GDM1 (cell line): ENCODE data around the gene CENPP.
"Not testable (repeated sequence)": the region's sequence is repeated elsewhere in the genome, so short reads cannot be mapped to it uniquely, and the experiment has no call there.

Source experiments
- DNase-seq: peaks from one replicate; lab custom pipeline; 2025; lab: John Stamatoyannopoulos, UW

Gene CENPP

GRCh38 chr9:92616199-92616641, 290.5 kb downstream of the CENPP start:
- no peak for DNase-seq

GRCh38 chr9:92616655-92617111, 290.9 kb downstream of the CENPP start:
- no peak for DNase-seq

- DNase-seq, result no peak
These were observed 291.6 kb downstream of the CENPP start for GRCh38 chr9:92617195-92617813.

GRCh38 chr9:92617951-92618510, 292.3 kb downstream of the CENPP start:
- DNase-seq, result no peak

GRCh38 chr9:92618633-92619225, 293.0 kb downstream of the CENPP start:
- no peak for DNase-seq

- DNase-seq, result no peak
These were observed 294.0 kb downstream of the CENPP start for GRCh38 chr9:92619601-92620300.

DNA sequence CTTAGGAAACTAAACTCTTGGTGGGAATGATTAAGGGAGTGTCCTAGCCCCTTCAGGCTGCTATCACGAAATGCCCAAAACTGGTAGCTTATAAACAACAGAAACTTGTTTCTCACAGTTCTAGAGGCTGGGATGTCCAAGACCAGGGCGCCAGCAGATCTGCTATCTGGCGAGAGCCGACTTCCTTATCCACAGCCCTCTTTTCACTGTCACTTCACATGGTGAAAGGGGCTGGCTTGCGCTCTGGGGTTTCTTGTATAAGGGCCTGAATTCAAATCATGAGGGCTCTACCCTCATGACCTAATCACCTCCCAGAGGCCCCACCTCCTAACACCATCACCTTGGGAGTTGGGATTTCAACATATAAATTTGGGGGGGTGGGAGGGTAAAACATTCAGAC, 295.1 kb downstream of the CENPP start:
- DNase-seq, result no peak

DNA sequence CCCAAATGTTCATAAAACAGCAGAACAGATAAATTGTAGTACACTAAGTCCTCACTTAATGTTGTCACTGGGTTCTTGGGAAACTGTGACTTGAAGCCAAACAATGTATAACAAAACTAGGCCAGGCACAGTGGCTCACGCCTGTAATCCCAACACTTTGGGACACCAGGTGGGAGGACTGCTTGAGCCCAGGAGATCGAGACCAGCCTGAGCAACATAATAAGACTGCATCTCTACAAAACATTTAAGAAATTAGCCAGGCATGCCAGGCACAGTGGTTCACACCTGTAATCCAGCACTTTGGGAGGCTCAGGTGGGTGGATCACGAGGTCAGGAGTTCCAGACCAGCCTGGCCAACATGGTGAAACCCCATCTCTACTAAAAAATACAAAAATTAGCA, 298.2 kb downstream of the CENPP start:
- not testable (repeated sequence) for DNase-seq

DNA sequence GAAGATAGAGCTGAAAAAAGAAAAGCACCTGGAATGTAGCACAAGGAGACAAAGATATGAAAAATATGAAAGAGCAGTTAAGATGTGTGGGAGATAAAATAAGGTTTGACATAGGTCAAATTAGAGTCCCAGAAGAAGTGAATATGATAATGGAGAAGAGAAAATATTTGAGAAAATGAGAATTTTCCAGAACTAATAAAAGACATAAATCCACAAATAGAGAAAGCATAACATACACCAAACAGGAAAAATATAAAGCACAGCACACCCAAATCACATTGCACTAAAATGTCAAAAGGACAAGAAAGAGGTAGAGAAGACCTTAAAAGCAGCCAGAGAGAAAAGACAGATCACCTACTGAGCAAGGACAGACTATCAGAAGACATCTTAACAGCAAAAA, 300.7 kb downstream of the CENPP start:
- DNase-seq, result no peak

- DNase-seq, result no peak
These were observed 301.9 kb downstream of the CENPP start for GRCh38 chr9:92627651-92628050.

DNA sequence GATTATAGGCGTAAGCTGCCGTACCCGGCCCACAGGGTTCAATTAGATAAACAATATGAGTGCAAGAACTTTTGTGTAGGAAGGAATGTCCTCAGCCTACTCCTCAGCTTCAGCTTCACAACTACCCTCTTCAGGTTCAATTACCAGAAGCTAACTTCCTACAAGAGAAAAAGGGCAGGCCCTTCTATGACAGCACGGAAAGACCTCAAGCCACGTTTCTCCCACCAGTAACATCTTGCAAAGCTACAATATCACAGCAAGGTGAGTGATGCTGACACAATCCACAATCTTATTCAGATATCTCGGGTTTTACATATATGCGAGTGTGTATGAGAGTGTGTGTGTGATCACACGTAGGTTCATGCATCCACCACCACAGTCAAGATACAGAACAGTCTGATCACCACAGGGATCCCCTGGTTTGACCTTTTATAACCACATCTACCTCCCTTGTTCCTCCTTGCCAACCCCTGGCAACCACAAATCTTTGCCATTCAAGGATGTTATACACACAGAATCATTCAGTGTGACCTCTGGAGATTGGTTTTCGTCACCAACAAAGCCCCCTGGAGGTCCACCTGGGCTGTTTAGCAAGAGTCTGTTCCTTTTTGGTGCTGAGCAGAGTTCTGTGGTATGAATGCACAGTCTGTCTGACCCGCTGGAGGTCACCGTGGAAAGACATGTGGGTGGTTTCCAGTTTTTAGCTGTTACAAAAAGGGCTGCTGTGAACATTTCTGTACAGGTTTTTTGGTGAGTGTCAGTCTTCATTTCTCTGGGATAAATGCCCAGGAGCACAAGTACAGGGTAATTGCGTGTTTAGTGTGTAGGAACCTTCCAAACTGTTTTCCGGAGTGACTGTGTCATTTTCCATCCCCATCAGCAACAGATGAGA, 305.9 kb downstream of the CENPP start:
- DNase-seq, result no peak

DNA sequence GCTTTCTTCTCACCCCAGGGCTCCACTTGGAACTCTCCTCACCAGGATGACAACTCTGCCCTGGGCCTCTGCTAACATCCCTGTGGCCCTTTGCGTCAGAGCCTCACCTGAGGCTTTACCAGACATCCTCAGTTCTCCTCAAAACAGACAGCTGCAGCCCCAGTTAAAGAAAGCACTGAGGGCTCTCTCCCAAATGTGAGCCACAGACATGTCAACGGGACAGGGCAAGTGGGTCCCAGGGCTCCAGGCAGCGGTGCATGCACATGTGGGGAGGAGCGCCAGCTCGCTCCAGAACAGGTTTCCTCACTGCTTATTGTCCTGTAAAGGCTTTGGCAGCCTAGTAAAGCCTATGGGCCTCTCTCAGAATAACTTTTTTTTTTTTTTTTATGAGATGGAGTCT, 306.9 kb downstream of the CENPP start:
- no peak for DNase-seq

DNA sequence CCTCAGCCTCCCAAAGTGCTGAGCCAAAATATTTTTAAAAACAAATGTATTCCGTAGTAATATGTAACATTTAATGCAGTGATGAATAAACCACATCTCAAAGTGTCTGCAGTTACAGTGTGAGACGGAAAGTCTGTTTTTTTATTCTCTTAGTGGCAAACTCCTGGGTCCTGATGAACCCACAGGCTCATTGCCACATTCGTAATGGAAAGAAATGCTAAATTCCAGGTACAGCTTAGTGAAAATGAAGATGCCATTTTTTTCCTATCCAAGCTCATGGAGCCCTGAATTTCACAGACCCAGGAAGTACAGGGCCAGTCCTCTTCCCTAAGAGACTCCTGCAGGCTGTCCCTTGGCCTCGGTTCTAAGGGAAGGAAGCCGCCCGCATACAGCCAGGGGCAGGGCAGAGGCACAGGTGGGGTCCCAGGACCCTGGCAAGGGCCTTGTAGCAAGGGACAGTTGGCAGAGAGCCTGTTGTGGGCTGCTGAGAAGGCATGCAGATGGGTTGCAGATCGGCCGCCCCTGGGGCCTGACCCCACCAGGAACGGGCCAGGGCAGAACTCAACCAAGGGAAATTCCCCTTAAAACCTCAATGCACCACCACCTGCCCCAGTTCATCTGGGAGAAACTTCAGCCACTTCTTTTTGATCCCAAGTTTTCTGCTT, 308.0 kb downstream of the CENPP start:
- DNase-seq, result no peak

DNA sequence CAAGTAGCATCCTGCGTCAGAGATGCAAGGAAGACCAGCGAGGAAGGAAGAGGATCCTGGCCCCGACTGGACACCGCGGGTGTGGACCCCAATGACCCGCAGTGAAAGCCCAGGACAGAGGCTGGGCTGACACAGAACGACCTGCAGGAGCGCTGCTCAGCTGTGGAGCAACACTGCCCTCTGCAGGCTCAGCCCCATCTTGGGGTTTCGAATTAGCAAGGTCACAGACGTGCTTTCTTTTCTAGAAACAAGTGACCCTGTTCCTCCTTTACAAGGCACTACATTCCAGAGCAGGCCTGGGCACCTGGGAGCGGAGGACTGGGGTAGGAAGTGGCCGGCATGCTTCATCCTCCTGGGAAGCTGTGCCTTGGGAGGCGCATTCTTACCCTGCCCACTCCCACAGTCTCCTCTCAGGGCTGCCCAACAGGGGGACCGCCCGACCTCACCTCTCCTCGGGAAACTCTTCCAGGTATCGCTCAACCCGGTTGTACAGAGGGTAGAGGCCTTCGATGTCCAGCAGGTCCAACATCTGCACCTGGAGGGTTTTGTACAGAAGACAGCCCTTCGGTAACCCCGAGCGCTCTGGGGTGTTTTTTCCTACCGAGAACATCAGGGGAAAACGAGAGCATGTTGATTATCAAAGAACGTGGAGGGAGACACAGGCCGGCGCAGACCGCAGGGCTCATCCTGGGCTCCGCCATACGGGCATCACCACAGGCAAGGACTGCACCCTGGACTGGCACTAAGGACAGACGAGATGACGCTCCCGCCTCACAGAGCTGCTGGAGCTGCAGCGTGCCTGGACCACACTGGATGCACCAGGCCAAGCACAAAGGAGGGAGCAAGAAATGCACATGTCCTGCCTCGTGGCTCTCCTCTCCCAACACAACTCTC, 309.2 kb downstream of the CENPP start:
- DNase-seq, result peak; percentile 40

- no peak for DNase-seq
These were observed 310.0 kb downstream of the CENPP start for GRCh38 chr9:92635760-92636159.

GRCh38 chr9:92636627-92637026, 310.9 kb downstream of the CENPP start:
- no peak for DNase-seq

DNA sequence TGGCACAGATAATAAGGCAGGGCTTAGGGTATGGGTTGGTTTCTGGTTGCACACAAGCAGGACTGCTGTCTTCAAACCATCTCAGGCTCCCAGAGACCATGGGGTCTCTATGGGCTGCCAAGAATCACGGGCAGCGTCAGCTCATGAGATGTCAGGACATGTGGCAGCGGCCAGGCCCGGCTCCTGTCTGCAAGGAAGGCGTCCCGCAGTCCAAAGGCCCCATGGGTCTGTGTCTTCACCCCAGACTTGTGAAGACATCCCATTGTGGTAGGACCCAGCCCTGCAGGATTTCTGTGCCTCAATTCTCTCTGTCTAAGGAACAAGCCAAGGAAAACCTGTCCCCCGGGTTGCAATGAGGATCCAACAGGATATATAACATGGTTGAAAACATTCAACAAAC, 311.6 kb downstream of the CENPP start:
- DNase-seq, result no peak

DNA sequence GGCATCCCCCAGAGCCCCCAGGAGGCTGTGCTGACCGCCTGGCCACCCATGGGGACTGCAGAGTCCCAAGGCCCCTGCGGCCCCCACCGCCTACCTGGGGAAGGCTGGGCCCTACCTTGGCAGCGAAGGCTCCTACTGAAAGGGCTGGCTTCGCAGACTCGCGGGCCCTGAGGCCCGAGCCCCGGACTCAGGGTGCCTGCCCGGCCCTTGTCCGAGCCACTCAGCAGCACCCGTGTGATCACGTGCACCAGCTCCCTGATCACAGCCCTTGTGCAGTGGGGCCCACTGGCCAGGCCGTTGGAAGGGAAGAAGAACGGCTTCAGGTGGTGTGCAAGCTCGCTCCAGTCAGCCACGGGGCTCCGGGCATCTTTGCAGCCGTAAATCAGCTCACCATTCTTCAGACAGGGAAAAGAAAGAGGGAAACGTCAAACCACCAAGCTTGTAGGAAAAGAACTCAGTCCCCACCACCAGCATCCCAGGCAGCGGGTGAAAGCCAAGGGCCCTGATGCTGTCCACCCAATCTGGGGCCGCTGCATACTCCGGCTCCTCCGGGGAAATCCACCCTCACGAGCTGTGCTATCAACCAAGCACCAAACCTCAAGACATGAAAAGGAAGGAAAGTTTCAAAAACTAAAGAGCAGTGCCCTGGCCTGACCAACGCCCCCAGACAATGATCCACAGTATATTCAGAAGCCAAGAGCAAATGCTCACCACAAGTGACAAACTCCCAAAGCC, 312.3 kb downstream of the CENPP start:
- DNase-seq, result no peak

- no peak for DNase-seq
These were observed 312.9 kb downstream of the CENPP start for GRCh38 chr9:92638621-92639101.

DNA sequence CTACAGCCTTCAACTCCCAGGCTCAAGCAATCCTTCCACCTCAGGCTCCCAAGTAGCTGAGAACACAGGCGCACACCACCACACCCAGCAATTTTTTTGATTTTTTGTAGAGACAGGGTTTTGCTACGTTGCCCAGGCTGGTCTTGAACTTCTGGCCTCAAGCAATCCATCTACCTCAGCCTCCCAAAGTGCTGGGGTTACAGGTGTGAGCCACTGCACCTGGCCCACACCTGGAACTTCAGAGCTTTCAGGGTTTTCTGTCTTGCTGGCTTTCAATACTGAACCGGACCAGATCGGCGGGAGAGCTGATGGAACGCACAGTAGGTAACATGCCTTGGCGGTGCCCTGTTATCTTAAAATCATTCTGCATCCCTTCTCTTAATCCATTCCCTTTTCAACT, 313.4 kb downstream of the CENPP start:
- no peak for DNase-seq
